NCI-H146 treated with DMSO at 0.1 percent for 48 hours (cell line): ENCODE measurements around the gene CDH12.

ENCODE experiments used
- DNase-seq: peaks from one replicate; lab custom pipeline; 2025; ENCODE audit not compliant: unreplicated experiment; lab: John Stamatoyannopoulos, UW

CDH12 gene

DNA sequence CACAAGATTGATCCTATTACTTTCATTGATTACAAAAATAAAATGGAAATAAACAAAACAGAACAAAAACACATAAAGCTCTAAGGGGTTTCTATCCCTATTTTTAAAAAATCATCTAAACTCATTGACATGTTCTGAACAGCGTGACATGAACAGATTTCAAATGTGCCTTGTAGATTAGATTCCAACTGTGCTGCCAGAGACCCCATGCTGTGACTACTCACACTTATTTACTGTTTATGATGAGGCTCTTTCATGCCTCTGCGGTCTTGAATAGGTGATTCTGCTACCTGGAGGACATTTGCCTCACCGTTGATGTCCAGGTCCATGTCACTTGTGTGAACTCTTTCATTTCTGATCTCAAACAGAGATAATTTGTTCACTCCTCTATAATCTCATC lies 990.2 kb downstream of the CDH12 start:
- DNase-seq: peak; percentile 76

DNA sequence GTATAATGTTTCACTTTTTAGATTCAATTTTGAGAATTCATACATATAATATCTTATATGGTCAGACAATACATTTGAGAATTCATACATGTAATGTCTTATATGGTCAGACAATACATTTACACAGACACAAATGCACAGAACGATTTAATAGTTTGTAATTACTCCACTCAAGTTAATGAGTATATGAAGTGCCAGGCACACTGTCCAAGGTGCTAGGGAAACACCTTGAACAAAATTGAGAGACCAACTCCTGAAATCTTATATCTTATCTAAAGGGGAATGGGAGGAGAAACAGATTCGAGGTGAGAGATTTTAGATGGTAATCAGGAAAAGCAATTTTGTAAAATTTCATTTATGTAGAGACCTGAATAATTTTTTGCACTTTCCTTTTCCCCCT lies 994.7 kb downstream of the CDH12 start:
- DNase-seq: no peak

DNA sequence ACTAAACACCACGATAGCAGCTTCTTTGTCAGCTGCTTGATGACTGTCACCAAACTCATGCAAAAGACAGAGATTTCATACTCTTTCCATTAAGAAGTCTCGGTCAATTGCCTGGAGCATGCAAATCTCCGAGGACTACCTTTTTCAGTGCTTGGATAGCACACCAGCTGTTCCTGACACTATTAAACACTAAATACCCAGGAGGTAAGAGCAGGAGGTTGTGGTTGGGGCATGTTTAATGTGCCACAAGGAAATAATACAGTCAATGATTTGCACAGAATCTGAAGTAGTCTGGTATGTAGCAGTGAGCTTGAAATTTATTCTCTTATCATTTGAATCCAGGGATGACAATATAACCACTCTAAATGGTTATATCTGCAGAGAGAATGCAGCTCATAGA lies 996.2 kb downstream of the CDH12 start:
- DNase-seq: no peak

DNA sequence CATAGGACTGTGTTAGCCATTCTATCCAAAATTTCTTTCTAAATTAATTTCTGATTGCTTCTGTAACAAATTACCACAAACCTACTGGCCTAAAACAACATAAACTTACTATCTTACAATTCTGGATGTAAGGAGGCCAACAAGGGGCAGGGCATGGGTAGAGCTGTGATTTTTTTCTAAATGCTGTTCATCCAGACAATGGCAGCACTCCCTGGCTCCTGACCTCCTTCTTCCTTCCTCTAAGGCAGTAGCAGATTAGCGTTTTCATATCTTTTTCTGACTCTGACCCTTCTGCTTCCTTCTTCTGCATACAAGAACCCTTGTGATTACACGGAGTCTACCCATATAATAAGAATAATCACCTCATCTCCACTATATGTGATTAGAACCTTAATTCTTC lies 1005.8 kb downstream of the CDH12 start:
- DNase-seq: no peak

DNA sequence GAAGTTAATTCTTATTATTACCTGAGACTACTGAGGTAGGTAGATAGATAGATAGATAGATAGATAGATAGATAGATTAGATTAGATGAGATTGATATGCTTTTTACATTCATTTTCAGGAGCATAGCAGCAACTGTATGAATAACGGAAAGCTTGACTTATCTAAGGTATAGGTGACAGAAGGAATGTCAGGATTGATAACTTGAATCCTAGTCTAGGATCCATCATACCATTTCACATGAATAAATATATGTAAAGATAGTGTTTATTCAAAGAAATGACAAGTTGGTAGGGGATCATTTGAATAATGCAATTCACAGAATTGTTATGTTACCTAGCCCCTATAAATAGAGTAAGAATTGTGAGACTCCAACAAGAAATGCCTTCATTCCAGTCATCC lies 1008.2 kb downstream of the CDH12 start:
- no peak for DNase-seq

DNA sequence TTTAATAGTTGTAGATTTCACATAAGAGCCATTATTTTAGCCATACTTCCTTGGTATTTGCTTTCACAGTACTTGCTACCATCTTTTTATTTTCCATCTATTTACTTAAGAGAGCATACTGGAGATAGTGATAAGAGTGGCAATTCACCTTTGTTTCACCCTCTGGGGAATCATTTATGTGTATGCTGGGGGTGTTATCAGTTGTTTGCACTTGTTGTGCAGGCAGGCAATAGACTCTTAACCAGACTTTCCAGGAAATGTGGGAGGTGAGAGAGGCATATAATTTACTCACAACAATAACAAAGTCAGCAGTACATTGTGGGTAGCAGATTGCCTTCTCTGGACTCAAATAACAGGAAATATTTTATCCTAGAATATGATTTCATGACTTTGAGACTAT lies 1018.3 kb downstream of the CDH12 start:
- peak; percentile 93 for DNase-seq

DNA sequence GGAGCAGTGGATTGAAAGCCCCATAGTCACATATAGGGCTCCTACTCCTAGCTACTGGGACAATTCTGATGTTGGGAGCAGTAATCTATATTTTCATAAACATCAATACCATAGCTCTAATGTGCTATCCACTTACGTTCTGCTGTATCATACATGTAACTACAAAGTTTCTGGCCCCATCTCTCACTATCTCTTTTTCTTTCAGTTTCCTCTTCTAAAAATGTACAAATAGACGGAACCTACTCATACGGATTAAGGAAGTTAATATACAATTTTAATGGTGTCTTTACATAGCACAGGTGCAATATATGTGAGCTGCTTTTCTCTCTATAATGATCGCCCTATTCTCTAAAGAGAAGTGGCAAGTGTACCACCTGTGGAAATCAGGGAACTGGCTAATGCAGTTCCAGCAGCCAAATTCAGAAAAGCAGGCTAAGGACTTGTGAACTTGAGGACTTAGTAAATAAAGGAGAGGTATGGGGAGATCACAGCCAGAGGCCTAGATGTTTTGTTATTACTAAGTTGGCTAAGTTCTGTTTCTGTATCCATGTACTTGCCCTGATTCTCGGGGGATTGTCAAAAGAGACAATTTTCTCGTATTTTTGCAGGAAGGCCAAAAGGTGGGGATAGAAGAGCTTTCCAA lies 1021.9 kb downstream of the CDH12 start:
- DNase-seq: no peak

DNA sequence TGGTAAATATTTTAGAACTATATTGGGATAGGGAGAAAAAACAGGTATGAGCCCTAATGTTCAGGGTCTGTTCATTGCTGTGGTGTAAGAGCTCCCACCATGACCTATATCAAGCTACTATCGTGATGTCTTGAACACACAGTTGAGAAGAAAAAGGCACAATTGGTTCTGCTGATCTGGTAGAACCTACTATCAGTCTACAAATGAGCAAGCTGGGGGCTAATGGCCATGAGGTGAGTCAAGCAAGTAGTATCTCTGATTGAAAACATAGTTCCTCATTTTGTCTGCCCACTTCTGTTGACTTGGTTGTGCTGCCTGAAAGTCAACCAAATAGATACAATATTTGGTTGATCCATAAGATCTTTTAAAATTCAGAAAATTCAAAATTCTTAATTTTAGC lies 1026.3 kb downstream of the CDH12 start:
- DNase-seq: no peak

DNA sequence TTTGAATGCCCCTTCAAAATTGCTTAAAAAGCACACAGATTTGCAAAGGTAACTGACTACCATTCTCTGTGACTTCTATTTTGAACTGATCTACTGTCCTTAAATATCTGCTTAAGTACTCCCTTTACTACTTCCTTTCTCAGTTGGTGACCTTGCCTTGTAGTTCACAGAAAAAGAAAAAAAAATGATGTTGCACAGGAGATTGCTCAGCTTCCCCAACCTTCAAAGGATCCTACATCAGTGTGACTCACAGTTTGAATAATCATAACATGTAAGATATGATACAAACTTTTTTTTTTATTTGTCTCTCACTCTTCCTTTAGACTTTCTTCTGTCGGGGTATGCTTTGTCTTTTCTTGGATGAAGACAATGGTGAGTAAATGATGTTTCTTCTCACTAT lies 1029.6 kb downstream of the CDH12 start:
- no peak for DNase-seq

DNA sequence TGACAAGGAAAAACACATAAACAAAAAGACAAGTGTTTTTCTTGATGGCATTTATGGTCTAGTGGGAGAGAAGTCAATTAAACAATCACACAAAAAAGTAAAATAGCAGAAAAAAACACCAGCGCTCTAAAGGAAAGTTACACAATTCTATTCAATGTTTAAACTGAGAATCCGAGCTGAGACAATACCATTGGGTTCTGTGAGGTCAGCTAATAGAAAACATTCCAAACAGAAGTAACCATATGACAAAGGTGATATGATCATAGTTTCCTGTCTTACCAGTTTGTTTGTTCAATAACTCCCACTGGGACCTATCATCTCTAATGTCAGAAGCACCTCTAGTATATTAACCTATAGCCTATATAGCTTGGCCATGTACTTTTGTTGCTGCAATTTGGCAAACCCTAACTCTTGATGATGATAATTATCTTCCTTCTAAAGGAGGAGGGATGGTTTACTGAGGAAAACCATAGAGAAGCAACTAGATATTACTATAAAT lies 1030.0 kb downstream of the CDH12 start:
- no peak for DNase-seq

DNA sequence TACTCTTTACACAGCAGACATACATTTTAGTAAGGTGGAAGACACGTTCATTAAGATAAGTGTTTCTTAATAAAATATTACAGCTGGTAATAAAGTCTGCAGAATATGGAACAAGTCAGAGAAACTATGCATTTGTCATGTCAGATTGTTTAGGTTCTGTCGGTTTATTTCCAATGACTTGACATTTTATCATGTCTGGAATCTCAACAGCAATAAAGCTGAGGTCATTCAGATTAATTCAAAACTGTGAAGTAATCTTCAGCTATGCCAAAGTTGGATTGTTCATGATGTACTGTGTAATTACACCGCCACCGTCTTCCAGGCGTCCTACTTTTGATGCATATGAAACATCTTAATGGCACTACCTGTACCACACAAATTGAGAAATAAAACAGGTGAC lies 1032.6 kb downstream of the CDH12 start:
- DNase-seq: no peak

DNA sequence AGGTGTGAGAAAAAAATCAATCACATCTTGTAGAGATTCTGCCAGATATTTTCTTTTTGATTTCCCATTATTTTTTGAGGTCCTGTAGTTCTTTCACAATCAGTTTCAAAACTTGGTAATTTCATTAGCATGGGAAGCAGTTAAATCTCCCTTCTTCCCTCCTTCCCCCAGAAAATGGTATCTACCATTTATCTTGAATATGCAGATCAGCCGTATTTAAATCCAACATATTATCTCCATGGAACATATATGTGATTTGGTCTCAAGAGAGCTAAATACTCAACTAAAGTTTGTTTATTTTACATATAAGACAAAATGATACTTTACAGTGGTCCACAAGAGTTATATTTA lies 1034.8 kb downstream of the CDH12 start:
- DNase-seq: no peak

DNA sequence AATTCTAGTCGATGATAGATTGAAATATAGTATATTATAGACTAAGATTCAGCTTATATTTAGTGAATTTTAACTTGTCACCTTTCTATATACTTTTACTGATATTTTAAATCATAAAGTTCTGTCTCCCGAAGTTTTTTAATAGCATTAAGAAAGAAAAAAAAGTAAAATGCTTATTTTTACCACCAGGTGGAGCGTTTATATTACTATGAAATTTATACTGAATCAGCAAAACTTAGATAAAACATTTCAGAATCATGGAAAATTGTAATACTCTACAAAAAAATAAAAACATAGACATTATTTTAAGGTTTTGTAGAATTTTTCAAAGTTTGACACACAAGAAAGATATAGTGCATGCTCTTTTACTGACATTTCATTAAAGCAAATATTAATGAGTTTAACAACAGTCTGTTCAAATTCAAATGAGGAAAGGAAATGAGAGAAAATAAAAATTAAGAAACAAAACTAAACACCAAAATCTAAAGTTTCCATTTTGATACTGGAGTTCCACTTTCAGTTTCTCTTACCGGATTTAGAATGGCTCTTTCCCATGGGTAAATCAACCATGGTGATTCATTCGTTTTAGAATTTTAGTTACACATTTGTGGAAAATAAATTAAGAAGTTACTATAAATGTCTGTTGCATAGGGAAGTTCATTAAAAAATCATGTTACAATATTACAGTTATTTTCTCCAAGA lies 1035.3 kb downstream of the CDH12 start:
- DNase-seq: no peak

DNA sequence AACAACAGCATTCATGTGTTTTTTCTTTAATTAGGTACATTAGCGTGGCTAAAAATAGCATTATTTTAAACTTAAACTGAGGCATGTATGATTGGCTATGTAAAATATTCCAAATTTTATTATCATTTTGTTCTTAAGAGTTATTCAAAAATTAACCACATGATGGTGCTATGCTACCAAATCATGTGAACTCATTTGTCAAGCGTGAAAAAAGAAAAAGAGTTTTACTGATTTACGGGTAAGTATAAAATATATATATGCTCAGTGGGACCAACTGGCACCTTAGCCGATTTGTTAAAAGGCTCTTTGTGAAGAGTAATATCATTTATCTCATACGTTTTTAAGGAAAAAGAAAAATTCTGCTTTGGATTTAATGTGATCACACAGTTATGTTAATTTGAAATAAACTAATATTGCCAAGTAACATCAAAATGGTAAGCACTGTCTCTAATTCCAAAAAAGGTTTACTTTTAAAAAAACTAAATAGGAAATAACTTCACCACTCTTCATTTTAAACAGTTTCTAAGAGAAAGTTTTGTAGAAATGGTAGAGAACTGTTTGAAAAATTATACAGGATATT lies 1042.3 kb downstream of the CDH12 start:
- DNase-seq: no peak

DNA sequence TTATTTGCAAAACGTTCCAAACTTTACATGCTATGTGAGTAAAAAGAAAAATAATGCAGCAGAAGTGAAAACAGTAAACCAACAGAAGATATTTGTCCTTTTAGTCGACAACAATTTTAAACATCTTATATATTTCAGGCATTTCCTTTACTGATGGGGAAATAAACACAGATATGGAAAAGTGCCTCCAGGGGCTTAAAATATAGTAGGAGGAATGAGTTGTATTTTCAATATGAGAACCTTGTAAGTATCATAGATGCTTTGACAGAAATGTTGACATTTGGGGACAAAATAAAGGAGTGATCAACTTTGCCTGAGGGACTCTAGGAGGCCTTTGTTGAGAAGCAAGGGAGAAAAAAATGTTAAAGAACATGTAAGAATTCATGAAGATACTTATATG lies 1043.5 kb downstream of the CDH12 start:
- DNase-seq: no peak

DNA sequence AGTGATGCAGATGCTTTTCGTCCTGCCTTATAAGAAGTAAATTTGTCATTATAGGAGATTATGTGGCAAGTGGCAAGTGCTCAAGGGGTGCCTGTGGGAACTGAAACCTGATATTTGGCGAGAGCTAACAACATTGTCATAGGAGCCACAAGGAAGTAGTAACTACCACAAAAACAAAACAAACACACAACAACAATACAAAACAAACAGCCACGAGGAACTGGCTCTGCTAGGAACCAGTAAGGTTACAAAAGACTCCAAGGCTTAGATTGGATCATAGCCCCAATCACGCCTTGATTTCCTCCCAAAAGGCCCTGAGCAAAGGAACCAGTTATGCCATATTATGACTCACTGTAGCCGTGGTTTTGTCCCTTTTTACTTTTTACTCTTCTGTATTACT lies 1045.2 kb downstream of the CDH12 start:
- no peak for DNase-seq

DNA sequence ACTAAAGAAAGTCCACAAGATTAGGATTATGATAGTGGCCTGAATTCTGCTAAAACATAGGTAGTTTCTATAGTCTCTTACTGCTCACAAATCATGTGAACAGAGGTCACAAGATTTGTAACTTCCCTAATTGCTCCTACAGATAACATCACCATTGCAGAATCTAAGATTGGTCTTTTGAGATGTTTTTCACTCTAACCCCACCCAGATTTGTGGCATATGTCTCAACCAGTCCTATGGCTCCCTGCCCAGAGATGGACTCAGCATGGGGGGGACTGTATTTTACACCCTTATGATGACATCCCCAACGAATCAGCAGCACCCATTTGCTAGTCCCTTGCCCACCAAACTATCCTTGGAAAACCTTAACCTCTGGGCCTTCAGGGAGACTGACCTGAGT lies 1046.2 kb downstream of the CDH12 start:
- no peak for DNase-seq

DNA sequence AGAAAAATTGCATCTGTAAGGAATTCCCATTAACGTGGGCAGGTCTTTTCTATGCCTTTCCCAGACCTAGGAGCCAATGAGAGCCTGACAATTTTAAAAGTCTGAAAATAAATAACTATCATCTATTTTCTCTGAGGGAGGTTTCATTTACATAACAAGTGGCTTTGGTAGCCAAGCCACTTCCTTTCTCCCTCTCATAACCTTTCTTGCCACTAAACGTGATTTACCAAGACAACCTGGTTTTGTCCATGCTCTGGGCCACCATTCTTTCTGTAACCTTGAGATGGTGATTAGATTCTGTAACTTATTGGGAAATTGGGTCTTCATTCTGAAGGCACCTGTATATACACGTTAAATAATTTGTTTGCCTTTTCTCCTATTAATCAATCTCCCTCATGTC lies 1046.9 kb downstream of the CDH12 start:
- DNase-seq: no peak

DNA sequence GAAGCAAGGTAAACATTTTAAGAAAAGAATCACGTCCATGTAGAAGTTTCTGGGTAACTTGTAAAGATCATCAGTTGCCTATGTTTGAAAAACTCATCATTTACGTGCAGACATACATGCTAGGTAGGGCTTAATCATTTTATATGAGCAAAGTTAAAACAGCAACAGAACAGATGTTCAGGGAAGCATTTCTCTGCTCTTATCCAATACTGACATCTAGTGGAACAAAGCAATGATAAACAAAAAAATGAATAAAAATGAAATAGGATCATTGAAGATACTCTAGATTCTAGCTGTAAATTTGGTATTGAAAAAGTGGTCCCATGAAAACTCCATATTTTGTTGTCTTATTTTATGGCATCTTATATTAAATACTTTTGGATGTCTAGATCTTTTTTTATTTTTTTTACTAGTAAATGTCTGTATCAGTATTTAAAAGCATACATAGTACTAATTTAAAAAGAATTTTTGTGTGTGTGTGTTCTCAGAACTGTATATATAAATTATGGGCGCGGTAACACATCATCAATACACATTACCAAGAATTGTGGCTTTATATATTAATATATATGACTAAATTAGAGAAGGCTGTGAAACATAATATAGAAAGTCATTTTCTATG lies 1050.2 kb downstream of the CDH12 start:
- peak; percentile 54 for DNase-seq

DNA sequence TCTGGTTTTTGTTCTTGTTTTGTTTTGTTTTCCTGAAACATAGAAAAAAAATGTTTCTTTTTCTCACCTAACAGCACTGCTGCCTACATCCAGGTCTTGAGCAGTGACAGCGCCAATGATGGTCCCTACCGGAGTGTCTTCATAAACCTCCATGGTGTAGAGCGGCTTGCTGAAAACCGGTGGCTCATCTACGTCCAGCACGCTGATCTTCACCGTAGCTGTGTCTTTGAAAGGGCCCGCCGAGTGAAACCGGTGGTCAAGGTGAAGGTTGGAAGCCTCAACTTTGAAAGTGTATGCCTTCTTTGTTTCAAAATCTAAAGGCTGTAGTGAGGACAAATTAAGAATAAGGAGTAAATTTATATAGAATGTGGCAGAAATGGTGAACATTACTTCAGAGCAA lies 1051.0 kb downstream of the CDH12 start:
- no peak for DNase-seq

DNA sequence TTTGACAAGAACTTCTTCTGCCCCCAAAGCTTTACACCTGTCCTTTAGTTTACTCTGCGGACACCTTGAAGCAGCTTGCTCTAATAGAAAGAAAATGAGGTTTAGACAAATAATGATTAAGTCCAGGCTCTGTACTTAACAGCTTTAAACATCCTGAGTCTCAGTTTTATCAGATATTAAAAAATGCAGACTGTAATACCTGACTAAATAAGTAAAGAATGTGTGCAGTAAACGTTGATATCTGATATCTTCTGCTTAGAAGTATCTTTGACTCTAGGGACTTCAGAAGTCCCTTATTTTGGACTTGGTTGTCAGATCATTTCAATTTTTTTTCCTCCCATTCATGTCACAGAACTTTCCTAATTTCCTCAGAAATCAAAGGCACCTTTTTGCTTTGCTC lies 1060.4 kb downstream of the CDH12 start:
- no peak for DNase-seq

DNA sequence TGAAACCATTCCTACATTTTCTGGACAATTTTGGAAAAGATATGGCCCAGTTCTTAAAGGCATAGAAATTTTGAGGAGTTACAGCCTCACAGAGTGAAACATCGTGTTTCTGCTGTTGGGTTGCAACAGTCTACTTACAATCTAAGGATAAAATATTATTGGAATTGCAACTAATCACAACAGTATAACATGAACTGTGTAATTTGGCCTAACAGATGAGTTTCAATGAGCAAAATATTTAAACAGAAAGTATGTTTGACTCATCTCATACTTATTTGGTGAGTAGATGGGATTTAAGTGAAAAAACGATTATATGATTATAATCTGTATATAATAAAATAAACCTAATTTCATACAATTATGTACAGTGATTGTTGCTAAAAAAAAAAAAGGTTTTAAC lies 1061.8 kb downstream of the CDH12 start:
- DNase-seq: no peak
